Kidney (tissue), 14 donors: ENCODE data around the gene COQ10B. TPM values are rescaled to one million over a fixed set of nuclear protein-coding genes. Genes with fewer than 3 reads are reported as not detected.

ENCODE experiments used
- DNase-seq, 5 donors: peaks; one replicate each; pipeline ENCODE4 v3.0.0-alpha.2; 2013 to 2020
- FAIRE-seq: peaks from 2 replicates; lab custom pipeline; 2012; peaks lifted over from hg19 to GRCh38; lab: Jason Lieb, UNC
- H3K27ac ChIP-seq, 2 donors: one replicate each; pipeline ENCODE4 v1.7.0; 2013; ENCODE audit warnings: low read depth in 2 of 2, low read length in 2 of 2, inconsistent platforms in 1 of 2
- H3K27me3 ChIP-seq: one replicate; pipeline ENCODE4 v1.7.1; 2013; ENCODE audit warnings: low read length, inconsistent platforms; ENCODE audit not compliant: control insufficient read depth, insufficient read depth
- H3K36me3 ChIP-seq, 3 donors: one replicate each; pipeline versions ENCODE4 v1.7.0 to v1.7.1; 2013; ENCODE audit warnings: low read length in 3 of 3, control low read depth in 1 of 3, inconsistent platforms in 1 of 3; ENCODE audit not compliant: insufficient read depth in 3 of 3, control insufficient read depth in 2 of 3
- H3K4me1 ChIP-seq, 3 donors: one replicate each; pipeline versions ENCODE4 v1.7.0 to v1.7.1; 2013; ENCODE audit warnings: low read length in 3 of 3, inconsistent platforms in 1 of 3, low read depth in 1 of 3; ENCODE audit not compliant: control insufficient read depth in 2 of 3, insufficient read depth in 2 of 3
- H3K4me3 ChIP-seq, 3 donors: one replicate each; pipeline versions ENCODE4 v1.7.0 to v1.8.1; 2013; ENCODE audit warnings: low read length in 3 of 3, control low read depth in 1 of 3, inconsistent platforms in 1 of 3
- H3K9ac ChIP-seq, 3 donors: one replicate each; pipeline versions ENCODE4 v1.7.0 to v1.7.1; 2013; ENCODE audit warnings: low read length in 3 of 3, control low read depth in 1 of 3, inconsistent platforms in 1 of 3
- H3K9me3 ChIP-seq, 3 donors: one replicate each; pipeline versions ENCODE4 v1.7.0 to v1.7.1; 2013; ENCODE audit warnings: low read length in 3 of 3, control low read depth in 1 of 3, inconsistent platforms in 1 of 3; ENCODE audit not compliant: control insufficient read depth in 2 of 3, insufficient read depth in 1 of 3
- intact Hi-C: fragments of 100-400 bp; cut with DNase I; formaldehyde crosslinking; loops from one replicate; pipeline ENCODE4 v1.11.1; 2022
- polyA plus RNA-seq: library from polyadenylated mRNA; stranded (reverse); fragments of 350-450 nt; fragmentation: Illumina TruSeq; extraction: RNeasy Lipid Tissue Mini Kit (QIAGEN cat#74804); gene quantifications from one replicate; pipeline ENCODE4 v1.2.3, GENCODE V29; 2014; ENCODE audit warnings: low read depth, low replicate concordance; ENCODE audit not compliant: insufficient read depth
- total RNA-seq: library from RNA; stranded (reverse); fragmentation: NEBNext Ultra II Directional; extraction: Animal tissue kit (Norgen Biotek cat#: 25700); gene quantifications from one replicate; pipeline ENCODE4 v1.2.1, GENCODE V29; 2021
- TF ChIP-seq, protein P1 (sequence below): IDR thresholded peaks from 3 replicates; pipeline ENCODE4 v1.5.1; 2012; ENCODE audit warnings: mild to moderate bottlenecking, moderate library complexity, borderline replicate concordance; ENCODE audit not compliant: insufficient read depth; ENCODE audit errors: extremely low read depth
- donor health status: control.
- donor health status: control.
- donor health status: control.
- donor health status: control.
- donor health status: control.
- donor health status: DM: yes; HTN: yes; CAD: no.
- donor health status: Normal renal cell carcinoma (clear cell type).

The COQ10B gene
- total and polyA plus RNA-seq, 2 donors from 2014 or later = 28.6 to 31.2 TPM

DNA sequence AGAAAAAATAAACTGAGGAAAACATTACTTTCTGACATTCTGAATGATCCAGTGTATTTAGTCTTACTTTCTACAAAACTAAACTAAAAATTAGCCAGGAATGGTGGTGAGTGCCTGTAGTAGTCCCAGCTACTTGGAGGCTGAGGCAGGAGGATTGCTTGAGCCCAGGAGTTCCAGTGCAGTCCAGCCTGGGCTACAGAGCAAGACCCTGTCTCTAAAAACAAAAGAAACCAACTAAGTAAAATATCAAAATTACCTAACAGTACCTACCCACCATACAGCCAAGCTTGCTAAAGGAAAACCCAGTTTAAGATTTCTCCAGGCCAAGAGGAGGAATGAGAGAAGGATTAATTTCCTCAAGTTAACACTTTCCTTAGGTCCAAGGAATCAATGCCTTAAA lies 43.3 kb downstream of the COQ10B start:
- FAIRE-seq (no peak), DNase-seq (no peak)
- intact Hi-C loops = no loop called here
- Histone ChIP-seq H3K4me1 (peaks cover 0 to 14% (median 2%) of the 10 kb centered on the region in 3 donors), H3K9ac (no peak overlapping the region), H3K9me3 (no peaks in the 10 kb centered on the region), H3K27ac (no peak overlapping the region), H3K4me3 (no peak overlapping the region), H3K36me3 (peaks cover 16 to 49% (median 21%) of the 10 kb centered on the region in 3 donors), H3K27me3 (no peaks in the 10 kb centered on the region)
- TF ChIP-seq, protein P1, sequence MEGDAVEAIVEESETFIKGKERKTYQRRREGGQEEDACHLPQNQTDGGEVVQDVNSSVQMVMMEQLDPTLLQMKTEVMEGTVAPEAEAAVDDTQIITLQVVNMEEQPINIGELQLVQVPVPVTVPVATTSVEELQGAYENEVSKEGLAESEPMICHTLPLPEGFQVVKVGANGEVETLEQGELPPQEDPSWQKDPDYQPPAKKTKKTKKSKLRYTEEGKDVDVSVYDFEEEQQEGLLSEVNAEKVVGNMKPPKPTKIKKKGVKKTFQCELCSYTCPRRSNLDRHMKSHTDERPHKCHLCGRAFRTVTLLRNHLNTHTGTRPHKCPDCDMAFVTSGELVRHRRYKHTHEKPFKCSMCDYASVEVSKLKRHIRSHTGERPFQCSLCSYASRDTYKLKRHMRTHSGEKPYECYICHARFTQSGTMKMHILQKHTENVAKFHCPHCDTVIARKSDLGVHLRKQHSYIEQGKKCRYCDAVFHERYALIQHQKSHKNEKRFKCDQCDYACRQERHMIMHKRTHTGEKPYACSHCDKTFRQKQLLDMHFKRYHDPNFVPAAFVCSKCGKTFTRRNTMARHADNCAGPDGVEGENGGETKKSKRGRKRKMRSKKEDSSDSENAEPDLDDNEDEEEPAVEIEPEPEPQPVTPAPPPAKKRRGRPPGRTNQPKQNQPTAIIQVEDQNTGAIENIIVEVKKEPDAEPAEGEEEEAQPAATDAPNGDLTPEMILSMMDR = no peak

DNA sequence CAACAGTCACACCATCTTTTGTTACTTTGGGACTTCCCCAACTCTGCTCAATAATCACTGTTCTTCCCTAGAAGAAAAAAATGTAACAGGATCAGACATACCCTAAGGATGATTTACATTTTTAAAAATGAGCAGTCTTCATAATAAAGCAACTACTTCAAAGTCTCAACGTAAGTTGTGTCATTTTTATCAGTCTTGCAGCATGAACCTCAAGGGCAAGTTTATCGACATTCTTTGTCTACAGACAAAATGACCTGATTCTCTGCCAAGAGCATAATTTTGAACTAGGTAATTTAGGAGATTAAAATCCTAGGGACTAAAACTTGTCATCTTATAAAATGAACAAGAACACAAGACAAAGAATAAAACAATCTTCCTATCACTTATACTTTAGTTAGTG lies 44.0 kb downstream of the COQ10B start:
- peak overlapping the region in 2 of 3 donors; percentile 21 to 75 for H3K4me3 ChIP-seq
- TF ChIP-seq, protein P1 = no peak
- peaks cover 0 to 14% (median 2%) of the 10 kb centered on the region in 3 donors for H3K4me1 ChIP-seq
- no peak overlapping the region for H3K27ac ChIP-seq
- no peaks in the 10 kb centered on the region for H3K27me3 ChIP-seq
- H3K9me3 ChIP-seq = no peaks in the 10 kb centered on the region
- DNase-seq (no peak), FAIRE-seq (no peak)
- intact Hi-C loops = no loop called here
- no peak overlapping the region for H3K9ac ChIP-seq
- H3K36me3 ChIP-seq = peaks cover 16 to 49% (median 18%) of the 10 kb centered on the region in 3 donors

GRCh38 chr2:197498235-197498936 lies 45.0 kb downstream of the COQ10B start:
- Histone ChIP-seq H3K4me3 (peak overlapping the region; percentile 75 to 84 (median 84)), H3K9me3 (no peaks in the 10 kb centered on the region), H3K36me3 (peaks cover 12 to 45% (median 14%) of the 10 kb centered on the region in 3 donors), H3K27me3 (no peaks in the 10 kb centered on the region), H3K4me1 (peaks cover 0 to 14% (median 2%) of the 10 kb centered on the region in 3 donors), H3K9ac (peak overlapping the region; percentile 76 to 95 (median 82)), H3K27ac (peak overlapping the region; percentile 99 to 100)
- intact Hi-C loops = no loop called here
- TF ChIP-seq, protein P1 = no peak
- FAIRE-seq (no peak), DNase-seq (peak in 1 of 5 donors; percentile 2)
